Measurements from ENCODE around the gene PCDHGA1. TPM values are rescaled to one million over a fixed set of nuclear protein-coding genes. Genes with fewer than 3 reads are reported as not detected.

Gene PCDHGA1
- polyA plus RNA-seq, 1 donor from 2014 or later = 0.19 TPM

DNA sequence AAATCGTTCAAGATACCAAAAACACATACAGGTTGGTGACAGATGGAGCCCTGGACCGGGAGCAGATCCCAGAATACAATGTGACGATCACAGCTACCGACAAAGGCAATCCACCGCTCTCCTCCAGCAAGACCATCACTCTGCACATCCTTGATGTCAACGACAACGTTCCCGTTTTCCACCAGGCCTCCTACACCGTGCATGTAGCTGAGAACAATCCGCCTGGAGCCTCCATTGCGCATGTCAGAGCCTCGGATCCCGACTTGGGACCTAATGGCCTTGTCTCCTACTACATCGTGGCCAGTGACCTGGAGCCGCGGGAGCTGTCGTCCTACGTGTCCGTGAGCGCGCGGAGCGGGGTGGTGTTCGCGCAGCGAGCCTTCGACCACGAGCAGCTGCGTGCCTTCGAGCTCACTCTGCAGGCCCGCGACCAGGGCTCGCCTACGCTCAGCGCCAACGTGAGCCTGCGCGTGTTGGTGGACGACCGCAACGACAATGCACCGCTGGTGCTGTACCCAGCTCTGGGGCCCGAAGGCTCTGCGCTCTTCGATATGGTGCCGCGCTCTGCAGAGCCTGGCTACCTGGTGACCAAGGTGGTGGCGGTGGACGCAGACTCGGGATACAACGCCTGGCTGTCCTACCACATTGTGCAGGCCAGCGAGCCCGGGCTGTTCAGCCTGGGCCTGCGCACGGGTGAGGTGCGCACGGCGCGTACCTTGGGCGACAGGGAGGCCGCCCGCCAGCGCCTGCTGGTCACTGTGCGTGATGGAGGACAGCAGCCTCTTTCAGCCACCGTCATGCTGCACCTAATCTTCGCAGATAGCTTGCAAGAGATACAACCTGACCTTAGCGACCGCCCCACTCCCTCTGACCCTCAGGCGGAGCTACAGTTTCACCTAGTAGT is 41.5 kb downstream of the PCDHGA1 start:
- H3K79me2 ChIP-seq (replicated peaks; ENCODE audit: insufficient read depth, low read length) = no peaks in the 10 kb centered on the region
- TF ChIP-seq, protein P1, sequence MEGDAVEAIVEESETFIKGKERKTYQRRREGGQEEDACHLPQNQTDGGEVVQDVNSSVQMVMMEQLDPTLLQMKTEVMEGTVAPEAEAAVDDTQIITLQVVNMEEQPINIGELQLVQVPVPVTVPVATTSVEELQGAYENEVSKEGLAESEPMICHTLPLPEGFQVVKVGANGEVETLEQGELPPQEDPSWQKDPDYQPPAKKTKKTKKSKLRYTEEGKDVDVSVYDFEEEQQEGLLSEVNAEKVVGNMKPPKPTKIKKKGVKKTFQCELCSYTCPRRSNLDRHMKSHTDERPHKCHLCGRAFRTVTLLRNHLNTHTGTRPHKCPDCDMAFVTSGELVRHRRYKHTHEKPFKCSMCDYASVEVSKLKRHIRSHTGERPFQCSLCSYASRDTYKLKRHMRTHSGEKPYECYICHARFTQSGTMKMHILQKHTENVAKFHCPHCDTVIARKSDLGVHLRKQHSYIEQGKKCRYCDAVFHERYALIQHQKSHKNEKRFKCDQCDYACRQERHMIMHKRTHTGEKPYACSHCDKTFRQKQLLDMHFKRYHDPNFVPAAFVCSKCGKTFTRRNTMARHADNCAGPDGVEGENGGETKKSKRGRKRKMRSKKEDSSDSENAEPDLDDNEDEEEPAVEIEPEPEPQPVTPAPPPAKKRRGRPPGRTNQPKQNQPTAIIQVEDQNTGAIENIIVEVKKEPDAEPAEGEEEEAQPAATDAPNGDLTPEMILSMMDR (IDR thresholded peaks at IDR 0.05; ENCODE audit: poor library complexity, severe bottlenecking) = no peak
- no peak for TF ChIP-seq EZH2 (IDR thresholded peaks at IDR 0.05; ENCODE audit: borderline replicate concordance, insufficient read depth, low read length, poor library complexity, severe bottlenecking)
- no peak for TF ChIP-seq TAF1 (IDR thresholded peaks at IDR 0.05; ENCODE audit: low read depth)
- H3K9me2 ChIP-seq (ENCODE audit: insufficient read depth, low read length) = no peaks in the 10 kb centered on the region
- H3F3A ChIP-seq (ENCODE audit: insufficient read depth, low read length, poor library complexity, severe bottlenecking) = no peaks in the 10 kb centered on the region
- no peak overlapping the region for H3K9ac ChIP-seq (ENCODE audit: low read length)
- H3K9me3 ChIP-seq (ENCODE audit: low read length) = peaks cover 35% of the 10 kb centered on the region
- no peak overlapping the region for H2AFZ ChIP-seq (ENCODE audit: low read depth, low read length)
- no peaks in the 10 kb centered on the region for H4K20me1 ChIP-seq (ENCODE audit: insufficient read depth)
- no peaks in the 10 kb centered on the region for H3K36me3 ChIP-seq (ENCODE audit: insufficient read depth, low read length)
- no peak overlapping the region for H3K4me2 ChIP-seq (ENCODE audit: low read length)
- H3K4me3 ChIP-seq (ENCODE audit: low read length) = no peak overlapping the region
- no peaks in the 10 kb centered on the region for H3K27me3 ChIP-seq (ENCODE audit: insufficient read depth, low read depth, low read length)
- H3K27ac ChIP-seq (ENCODE audit: low read length) = no peak overlapping the region

GRCh38 chr5:141373673-141374317 is 43.5 kb downstream of the PCDHGA1 start, which contains the start of gene PCDHGA6:
Gene PCDHGA6, plus strand, starts transcription at chr5:141373891. Its CDS starts 193 bp downstream, at chr5:141374084.
- no peaks in the 10 kb centered on the region for H3K9me2 ChIP-seq (ENCODE audit: insufficient read depth, low read length)
- H3K4me3 ChIP-seq (ENCODE audit: low read length) = no peak within 1 kb of the TSS
- no peaks in the 10 kb centered on the region for H3F3A ChIP-seq (ENCODE audit: insufficient read depth, low read length, poor library complexity, severe bottlenecking)
- no peak within 1 kb of the TSS for H2AFZ ChIP-seq (ENCODE audit: low read depth, low read length)
- H3K9ac ChIP-seq (ENCODE audit: low read length) = no peak within 1 kb of the TSS
- H3K9me3 ChIP-seq (ENCODE audit: low read length) = peaks cover 35% of the 10 kb centered on the region
- H3K79me2 ChIP-seq (replicated peaks; ENCODE audit: insufficient read depth, low read length) = no peaks in the 10 kb centered on the region
- H3K36me3 ChIP-seq (ENCODE audit: insufficient read depth, low read length) = no peaks in the 10 kb centered on the region
- H4K20me1 ChIP-seq (ENCODE audit: insufficient read depth) = no peaks in the 10 kb centered on the region
- no peaks in the 10 kb centered on the region for H3K27me3 ChIP-seq (ENCODE audit: insufficient read depth, low read depth, low read length)
- H3K27ac ChIP-seq (ENCODE audit: low read length) = no peak within 1 kb of the TSS
- no peak within 1 kb of the TSS for H3K4me2 ChIP-seq (ENCODE audit: low read length)
- no peak for TF ChIP-seq POLR2AphosphoS5 (IDR thresholded peaks at IDR 0.05)
- TF ChIP-seq, protein P2, sequence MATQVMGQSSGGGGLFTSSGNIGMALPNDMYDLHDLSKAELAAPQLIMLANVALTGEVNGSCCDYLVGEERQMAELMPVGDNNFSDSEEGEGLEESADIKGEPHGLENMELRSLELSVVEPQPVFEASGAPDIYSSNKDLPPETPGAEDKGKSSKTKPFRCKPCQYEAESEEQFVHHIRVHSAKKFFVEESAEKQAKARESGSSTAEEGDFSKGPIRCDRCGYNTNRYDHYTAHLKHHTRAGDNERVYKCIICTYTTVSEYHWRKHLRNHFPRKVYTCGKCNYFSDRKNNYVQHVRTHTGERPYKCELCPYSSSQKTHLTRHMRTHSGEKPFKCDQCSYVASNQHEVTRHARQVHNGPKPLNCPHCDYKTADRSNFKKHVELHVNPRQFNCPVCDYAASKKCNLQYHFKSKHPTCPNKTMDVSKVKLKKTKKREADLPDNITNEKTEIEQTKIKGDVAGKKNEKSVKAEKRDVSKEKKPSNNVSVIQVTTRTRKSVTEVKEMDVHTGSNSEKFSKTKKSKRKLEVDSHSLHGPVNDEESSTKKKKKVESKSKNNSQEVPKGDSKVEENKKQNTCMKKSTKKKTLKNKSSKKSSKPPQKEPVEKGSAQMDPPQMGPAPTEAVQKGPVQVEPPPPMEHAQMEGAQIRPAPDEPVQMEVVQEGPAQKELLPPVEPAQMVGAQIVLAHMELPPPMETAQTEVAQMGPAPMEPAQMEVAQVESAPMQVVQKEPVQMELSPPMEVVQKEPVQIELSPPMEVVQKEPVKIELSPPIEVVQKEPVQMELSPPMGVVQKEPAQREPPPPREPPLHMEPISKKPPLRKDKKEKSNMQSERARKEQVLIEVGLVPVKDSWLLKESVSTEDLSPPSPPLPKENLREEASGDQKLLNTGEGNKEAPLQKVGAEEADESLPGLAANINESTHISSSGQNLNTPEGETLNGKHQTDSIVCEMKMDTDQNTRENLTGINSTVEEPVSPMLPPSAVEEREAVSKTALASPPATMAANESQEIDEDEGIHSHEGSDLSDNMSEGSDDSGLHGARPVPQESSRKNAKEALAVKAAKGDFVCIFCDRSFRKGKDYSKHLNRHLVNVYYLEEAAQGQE (IDR thresholded peaks at IDR 0.05; ENCODE audit: borderline replicate concordance) = no peak
- no peak for TF ChIP-seq MXI1 (conservative IDR thresholded peaks at IDR 0.05; ENCODE audit: poor library complexity, severe bottlenecking)
- TF ChIP-seq EP300 (conservative IDR thresholded peaks at IDR 0.05; ENCODE audit: poor library complexity, severe bottlenecking) = no peak
- no peak for TF ChIP-seq SMC3 (conservative IDR thresholded peaks at IDR 0.05; ENCODE audit: poor library complexity)
- no peak for TF ChIP-seq EZH2 (IDR thresholded peaks at IDR 0.05; ENCODE audit: borderline replicate concordance, insufficient read depth, low read length, poor library complexity, severe bottlenecking)
- TF ChIP-seq RAD21 (conservative IDR thresholded peaks at IDR 0.05) = no peak
